Measurements from ENCODE around the gene NPAS2. TPM values are rescaled to one million over a fixed set of nuclear protein-coding genes. Genes with fewer than 3 reads are reported as not detected.
A peak's percentile ranks its signal among the peaks of the same experiment; 100 is the strongest.

The NPAS2 gene
- total RNA-seq, 4 donors from 2014 or later, result 11.8 to 46.5 (median 21.7) TPM

DNA sequence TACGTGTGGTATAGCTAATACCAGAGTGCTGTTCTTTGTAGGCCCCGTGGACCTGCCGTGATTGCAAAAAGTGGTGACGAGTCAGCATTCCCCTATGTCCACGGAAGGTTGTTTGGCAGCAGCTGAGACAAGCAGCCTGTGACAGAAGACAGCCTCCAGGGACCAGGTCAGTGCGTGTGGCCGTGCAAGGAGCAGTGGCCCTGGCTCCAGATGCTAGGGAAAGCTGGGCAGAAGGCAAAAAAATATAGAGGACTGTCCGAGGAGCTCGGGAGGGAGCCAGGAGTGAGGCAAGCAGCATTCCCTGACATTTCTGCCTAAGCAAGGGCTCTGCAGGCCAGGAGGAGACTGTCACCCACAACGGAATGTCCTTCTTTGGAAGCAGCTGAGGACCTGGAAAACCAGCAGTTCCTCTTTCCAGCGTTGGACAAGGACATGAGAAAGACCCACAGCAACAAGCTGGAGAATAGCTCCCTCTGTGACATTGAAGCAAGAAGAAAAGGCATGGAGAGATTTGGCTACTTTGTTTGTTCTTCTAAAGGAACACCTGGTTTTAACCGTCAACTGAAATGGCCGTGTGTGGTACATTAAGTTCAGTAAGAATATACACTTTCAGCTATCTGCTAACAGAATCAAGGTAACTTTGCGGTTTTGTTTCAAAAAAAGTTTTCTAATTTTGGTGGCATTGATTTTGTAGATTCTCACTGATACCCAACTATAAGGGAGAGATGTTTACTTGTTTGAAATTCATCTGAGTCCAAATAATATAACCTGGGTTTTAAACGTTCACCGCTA is 58.3 kb downstream of the NPAS2 start:
- Histone ChIP-seq H3K27me3 (no peaks in the 10 kb centered on the region), H3K4me1 (peaks cover 0 to 49% (median 7%) of the 10 kb centered on the region in 3 donors), H3K27ac (peak overlapping the region in 3 of 4 donors; percentile 20 to 59 (median 57)), H3K36me3 (no peaks in the 10 kb centered on the region), H3K9me3 (no peaks in the 10 kb centered on the region), H3K4me3 (no peak overlapping the region)
- TF ChIP-seq POLR2A (IDR thresholded peaks at IDR 0.05), result no peak
- TF ChIP-seq, protein P1, sequence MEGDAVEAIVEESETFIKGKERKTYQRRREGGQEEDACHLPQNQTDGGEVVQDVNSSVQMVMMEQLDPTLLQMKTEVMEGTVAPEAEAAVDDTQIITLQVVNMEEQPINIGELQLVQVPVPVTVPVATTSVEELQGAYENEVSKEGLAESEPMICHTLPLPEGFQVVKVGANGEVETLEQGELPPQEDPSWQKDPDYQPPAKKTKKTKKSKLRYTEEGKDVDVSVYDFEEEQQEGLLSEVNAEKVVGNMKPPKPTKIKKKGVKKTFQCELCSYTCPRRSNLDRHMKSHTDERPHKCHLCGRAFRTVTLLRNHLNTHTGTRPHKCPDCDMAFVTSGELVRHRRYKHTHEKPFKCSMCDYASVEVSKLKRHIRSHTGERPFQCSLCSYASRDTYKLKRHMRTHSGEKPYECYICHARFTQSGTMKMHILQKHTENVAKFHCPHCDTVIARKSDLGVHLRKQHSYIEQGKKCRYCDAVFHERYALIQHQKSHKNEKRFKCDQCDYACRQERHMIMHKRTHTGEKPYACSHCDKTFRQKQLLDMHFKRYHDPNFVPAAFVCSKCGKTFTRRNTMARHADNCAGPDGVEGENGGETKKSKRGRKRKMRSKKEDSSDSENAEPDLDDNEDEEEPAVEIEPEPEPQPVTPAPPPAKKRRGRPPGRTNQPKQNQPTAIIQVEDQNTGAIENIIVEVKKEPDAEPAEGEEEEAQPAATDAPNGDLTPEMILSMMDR (IDR thresholded peaks at IDR 0.05), result no peak
- TF ChIP-seq POLR2AphosphoS5 (IDR thresholded peaks at IDR 0.05), result peak; percentile 9
- TF ChIP-seq EP300 (IDR thresholded peaks at IDR 0.05), result no peak
- peak; percentile 43 for ATAC-seq
- WGBS, 2 donors (ENCODE audit: low coverage in 1 of 2), result 47 to 56% methylated on average over 10 to 16 of the region's 16 CpGs

DNA sequence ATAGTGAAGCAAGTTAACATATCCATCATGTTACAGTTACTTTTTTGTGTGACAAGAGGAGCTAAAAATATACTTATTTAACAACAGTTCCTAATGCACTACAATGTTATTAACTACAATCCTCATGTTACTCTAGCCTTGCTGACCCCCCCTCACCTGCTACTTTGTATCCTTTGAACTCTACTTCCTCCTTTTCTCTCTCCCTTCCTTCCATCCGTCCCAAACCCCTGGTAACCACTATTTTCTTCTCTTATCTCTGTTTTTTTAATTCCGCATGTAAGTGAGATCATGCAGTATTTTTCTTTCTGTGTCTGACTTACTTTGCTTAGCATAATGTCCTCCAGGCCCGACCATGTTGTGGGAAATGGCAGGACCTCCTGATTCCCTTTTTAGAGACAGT is 59.4 kb downstream of the NPAS2 start:
- ATAC-seq, result no peak
- 80 to 90% methylated on average over 3 of the region's 3 CpGs for WGBS, 2 donors (ENCODE audit: low coverage in 1 of 2)
- no peak overlapping the region for H3K4me3 ChIP-seq
- no peaks in the 10 kb centered on the region for H3K27me3 ChIP-seq
- H3K4me1 ChIP-seq, result peaks cover 0 to 60% (median 10%) of the 10 kb centered on the region in 3 donors
- H3K9me3 ChIP-seq, result no peaks in the 10 kb centered on the region
- no peaks in the 10 kb centered on the region for H3K36me3 ChIP-seq
- TF ChIP-seq, protein P1 (IDR thresholded peaks at IDR 0.05), result no peak
- TF ChIP-seq POLR2AphosphoS5 (IDR thresholded peaks at IDR 0.05) (no peak), EP300 (IDR thresholded peaks at IDR 0.05) (no peak), POLR2A (IDR thresholded peaks at IDR 0.05) (no peak)
- no peak overlapping the region for H3K27ac ChIP-seq

DNA sequence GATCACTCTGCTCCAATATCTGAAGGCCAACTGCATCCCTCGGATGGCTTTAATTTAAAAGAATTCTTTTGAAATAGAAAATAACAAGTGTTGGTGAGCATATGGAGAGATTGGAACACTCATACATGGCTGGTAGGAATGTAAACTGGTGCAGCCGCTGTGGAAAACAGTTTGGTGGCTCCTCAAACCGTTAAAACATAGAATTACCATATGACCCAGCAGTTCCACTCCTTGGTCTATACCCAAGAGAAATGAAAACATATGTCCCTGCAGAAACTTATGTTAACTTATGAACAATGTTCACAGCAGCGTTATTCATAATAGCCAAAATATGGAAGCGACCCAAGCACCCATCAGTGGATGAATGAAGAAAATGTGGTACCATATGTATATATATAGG is 60.1 kb downstream of the NPAS2 start:
- 87 to 92% methylated on average over 5 of the region's 5 CpGs for WGBS, 2 donors (ENCODE audit: low coverage in 1 of 2)

DNA sequence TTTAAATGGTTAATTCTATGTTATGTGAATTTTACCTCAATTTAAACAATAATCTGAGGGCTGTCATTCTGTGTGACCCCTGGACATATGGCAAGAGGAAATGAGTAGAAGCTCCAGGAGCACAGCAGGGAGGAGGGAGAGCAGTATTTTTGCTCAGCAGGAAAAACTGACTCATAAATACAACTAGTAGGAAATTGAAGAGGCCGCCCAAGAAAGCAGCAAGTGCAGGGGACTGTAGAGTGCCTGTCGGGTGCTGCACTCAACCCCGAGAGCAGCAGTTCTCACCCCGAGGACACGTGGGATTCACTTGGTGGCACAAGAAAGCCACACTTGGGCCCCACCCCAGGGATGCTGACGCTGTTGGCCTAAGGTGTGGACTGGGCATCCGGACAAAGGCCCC is 60.8 kb downstream of the NPAS2 start:
- no peaks in the 10 kb centered on the region for H3K36me3 ChIP-seq
- no peaks in the 10 kb centered on the region for H3K9me3 ChIP-seq
- no peak overlapping the region for H3K4me3 ChIP-seq
- H3K27me3 ChIP-seq, result no peaks in the 10 kb centered on the region
- no peak for ATAC-seq
- TF ChIP-seq EP300 (IDR thresholded peaks at IDR 0.05) (no peak), POLR2A (IDR thresholded peaks at IDR 0.05) (no peak), POLR2AphosphoS5 (IDR thresholded peaks at IDR 0.05) (no peak)
- TF ChIP-seq, protein P1 (IDR thresholded peaks at IDR 0.05), result no peak
- peaks cover 0 to 60% (median 10%) of the 10 kb centered on the region in 3 donors for H3K4me1 ChIP-seq
- 74% methylated on average over 2 of the region's 7 CpGs; no CpG with 5 or more reads in 1 of the 2 donors for WGBS, 2 donors (ENCODE audit: low coverage in 1 of 2)
- no peak overlapping the region for H3K27ac ChIP-seq

More for the DNA sequence above, 60.1 kb downstream of the NPAS2 start:
- no peak overlapping the region for H3K4me3 ChIP-seq
- peaks cover 0 to 62% (median 10%) of the 10 kb centered on the region in 3 donors for H3K4me1 ChIP-seq
- no peak overlapping the region for H3K27ac ChIP-seq
- H3K27me3 ChIP-seq, result no peaks in the 10 kb centered on the region
- TF ChIP-seq EP300 (IDR thresholded peaks at IDR 0.05), result no peak
- TF ChIP-seq POLR2AphosphoS5 (IDR thresholded peaks at IDR 0.05), result no peak
- no peak for TF ChIP-seq POLR2A (IDR thresholded peaks at IDR 0.05)
- H3K36me3 ChIP-seq, result no peaks in the 10 kb centered on the region
- no peaks in the 10 kb centered on the region for H3K9me3 ChIP-seq
- no peak for ATAC-seq

DNA sequence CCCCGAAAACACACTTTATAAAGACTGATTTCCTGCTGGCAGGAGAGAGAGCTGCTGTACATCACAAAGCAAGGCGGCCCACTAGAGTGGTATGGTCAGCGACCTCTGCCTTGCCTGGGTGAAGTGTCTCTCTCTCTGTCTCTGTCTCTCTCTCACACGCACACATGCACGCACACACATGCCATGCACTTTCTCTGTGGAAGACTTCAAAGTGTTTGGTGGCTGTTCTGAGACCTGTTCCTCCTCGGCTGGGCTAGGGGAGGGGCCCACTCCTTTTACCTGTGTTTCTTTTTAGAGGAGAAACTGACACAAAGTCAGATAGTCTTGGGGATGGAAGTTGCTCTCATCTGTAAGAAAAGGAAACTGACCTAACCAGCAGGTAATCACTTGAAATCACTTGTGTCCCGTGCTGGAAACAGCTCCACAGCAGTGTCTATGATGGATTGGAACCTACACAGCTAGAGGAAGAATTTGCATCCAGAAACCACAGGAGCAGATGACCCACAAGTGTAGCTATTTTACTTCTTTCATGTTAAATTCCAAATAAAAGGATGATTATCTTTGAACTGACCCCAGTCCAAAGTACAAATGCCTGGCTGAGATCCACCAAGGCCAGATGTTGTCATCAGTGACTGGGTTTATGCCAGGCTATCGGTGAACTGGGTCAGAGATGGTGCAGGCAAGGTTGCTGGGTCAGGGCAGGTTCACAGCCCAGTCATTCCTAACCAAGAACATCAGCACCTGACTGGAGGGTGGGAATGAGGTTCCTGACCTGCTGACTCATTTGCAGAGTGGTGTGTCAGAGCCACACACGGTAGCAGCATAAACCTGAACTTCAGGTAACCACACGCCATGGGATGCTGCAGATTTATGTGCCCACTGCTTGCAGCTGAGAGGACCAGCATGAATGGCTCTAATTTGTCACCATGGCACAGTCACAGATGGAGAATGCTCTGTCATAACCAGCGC is 63.0 kb downstream of the NPAS2 start:
- TF ChIP-seq EP300 (IDR thresholded peaks at IDR 0.05) (no peak), POLR2A (IDR thresholded peaks at IDR 0.05) (no peak), POLR2AphosphoS5 (IDR thresholded peaks at IDR 0.05) (no peak)
- TF ChIP-seq, protein P1 (IDR thresholded peaks at IDR 0.05), result no peak
- ATAC-seq, result no peak
- 88% methylated on average over 9 of the region's 11 CpGs; no CpG with 5 or more reads in 1 of the 2 donors for WGBS, 2 donors (ENCODE audit: low coverage in 1 of 2)
- H3K4me3 ChIP-seq, result no peak overlapping the region
- no peak overlapping the region for H3K27ac ChIP-seq
- peaks cover 0 to 62% (median 17%) of the 10 kb centered on the region in 3 donors for H3K4me1 ChIP-seq
- H3K9me3 ChIP-seq, result no peaks in the 10 kb centered on the region
- H3K36me3 ChIP-seq, result no peaks in the 10 kb centered on the region
- H3K27me3 ChIP-seq, result no peaks in the 10 kb centered on the region

Measured in gastroesophageal sphincter (tissue), 4 donors.